ENCODE results near the gene PABPN1L. TPM values are rescaled to one million over a fixed set of nuclear protein-coding genes. Genes with fewer than 3 reads are reported as not detected.
"Not testable (repeated sequence)": the region's sequence is repeated elsewhere in the genome, so short reads cannot be mapped to it uniquely, and the experiment has no call there.

PABPN1L gene
- total RNA-seq, 2 donors from 2014 or later, result not detected

- Histone ChIP-seq H3K36me3 (peaks cover 29% of the 10 kb centered on the region), H3K27me3 (no peaks in the 10 kb centered on the region), H3K27ac (no peak overlapping the region), H3K4me1 (no peaks in the 10 kb centered on the region), H3K9me3 (no peaks in the 10 kb centered on the region), H3K4me3 (no peak overlapping the region)
- TF ChIP-seq CTCF (IDR thresholded peaks at IDR 0.05), result no peak
- no peak for DNase-seq (ENCODE audit: low spot score)
These were observed 42.0 kb downstream of the PABPN1L start for GRCh38 chr16:88824256-88825077.

GRCh38 chr16:88823646-88824045 is 42.8 kb downstream of the PABPN1L start:
- not testable (repeated sequence) for H3K4me3 ChIP-seq; H3K9me3 ChIP-seq; H3K27ac ChIP-seq; DNase-seq (ENCODE audit: low spot score); H3K4me1 ChIP-seq; H3K27me3 ChIP-seq
- peaks cover 29% of the 10 kb centered on the region for H3K36me3 ChIP-seq

GRCh38 chr16:88822281-88823040 is 44.0 kb downstream of the PABPN1L start:
- Histone ChIP-seq H3K27ac (no peak overlapping the region), H3K4me3 (no peak overlapping the region), H3K27me3 (no peaks in the 10 kb centered on the region), H3K4me1 (no peaks in the 10 kb centered on the region), H3K9me3 (no peaks in the 10 kb centered on the region), H3K36me3 (peaks cover 22% of the 10 kb centered on the region)
- no peak for DNase-seq (ENCODE audit: low spot score)
- TF ChIP-seq CTCF (IDR thresholded peaks at IDR 0.05), result no peak

GRCh38 chr16:88821168-88821850 is 45.2 kb downstream of the PABPN1L start:
- no peak for DNase-seq (ENCODE audit: low spot score)
- H3K4me1 ChIP-seq, result no peaks in the 10 kb centered on the region
- no peaks in the 10 kb centered on the region for H3K9me3 ChIP-seq
- no peak overlapping the region for H3K4me3 ChIP-seq
- H3K27ac ChIP-seq, result no peak overlapping the region
- no peaks in the 10 kb centered on the region for H3K27me3 ChIP-seq
- no peak for TF ChIP-seq CTCF (IDR thresholded peaks at IDR 0.05)
- H3K36me3 ChIP-seq, result peaks cover 22% of the 10 kb centered on the region

- TF ChIP-seq CTCF (IDR thresholded peaks at IDR 0.05), result no peak
- Histone ChIP-seq H3K27ac (no peak overlapping the region), H3K4me3 (no peak overlapping the region), H3K9me3 (no peaks in the 10 kb centered on the region), H3K4me1 (no peaks in the 10 kb centered on the region), H3K36me3 (peaks cover 22% of the 10 kb centered on the region), H3K27me3 (no peaks in the 10 kb centered on the region)
- DNase-seq (ENCODE audit: low spot score), result no peak
These were observed 46.0 kb downstream of the PABPN1L start for GRCh38 chr16:88820385-88821025.
